ENCODE results near the gene FAM210B. TPM values are rescaled to one million over a fixed set of nuclear protein-coding genes. Genes with fewer than 3 reads are reported as not detected.
A peak's percentile ranks its signal among the peaks of the same experiment; 100 is the strongest.

The FAM210B gene
- total RNA-seq, 1 donor from 2014 or later = 36.4 TPM

GRCh38 chr20:56369179-56369578 lies 10.4 kb downstream of the FAM210B start:
- DNase-seq = no peak
- intact Hi-C loops (cut with DNase I) = no loop called here

GRCh38 chr20:56371977-56372376 lies 13.2 kb downstream of the FAM210B start:
- peaks cover 29% of the 10 kb centered on the region for H3K36me3 ChIP-seq

More at GRCh38 chr20:56369179-56369578, 10.4 kb downstream of the FAM210B start:
- Histone ChIP-seq H3K9me3 (no peaks in the 10 kb centered on the region), H3K36me3 (peaks cover 54% of the 10 kb centered on the region), H3K4me1 (no peaks in the 10 kb centered on the region), H3K27ac (no peak overlapping the region), H3K27me3 (ENCODE audit: low read depth) (no peaks in the 10 kb centered on the region), H3K4me3 (no peak overlapping the region)
- no peak for ATAC-seq
- TF ChIP-seq CTCF (IDR thresholded peaks at IDR 0.05) = no peak

GRCh38 chr20:56372850-56373249 lies 14.1 kb downstream of the FAM210B start:
- no peak overlapping the region for H3K27ac ChIP-seq
- no peak overlapping the region for H3K4me3 ChIP-seq
- ATAC-seq (no peak), DNase-seq (no peak)
- peaks cover 20% of the 10 kb centered on the region for H3K36me3 ChIP-seq
- intact Hi-C loops (cut with DNase I) = no loop called here
- no peak for TF ChIP-seq CTCF (IDR thresholded peaks at IDR 0.05)
- no peaks in the 10 kb centered on the region for H3K4me1 ChIP-seq
- H3K9me3 ChIP-seq = no peaks in the 10 kb centered on the region
- no peaks in the 10 kb centered on the region for H3K27me3 ChIP-seq (ENCODE audit: low read depth)

More at GRCh38 chr20:56371977-56372376, 13.2 kb downstream of the FAM210B start:
- no peaks in the 10 kb centered on the region for H3K4me1 ChIP-seq
- H3K4me3 ChIP-seq = no peak overlapping the region
- intact Hi-C loops (cut with DNase I) = no loop called here
- ATAC-seq (no peak), DNase-seq (no peak)
- H3K27ac ChIP-seq = no peak overlapping the region
- TF ChIP-seq CTCF (IDR thresholded peaks at IDR 0.05) = no peak
- no peaks in the 10 kb centered on the region for H3K9me3 ChIP-seq
- H3K27me3 ChIP-seq (ENCODE audit: low read depth) = no peaks in the 10 kb centered on the region

GRCh38 chr20:56373942-56374341 lies 15.2 kb downstream of the FAM210B start:
- H3K9me3 ChIP-seq = no peaks in the 10 kb centered on the region
- no peak overlapping the region for H3K27ac ChIP-seq
- peaks cover 10% of the 10 kb centered on the region for H3K36me3 ChIP-seq
- no peak for TF ChIP-seq CTCF (IDR thresholded peaks at IDR 0.05)
- ATAC-seq = peak; percentile 39 to 79
- H3K4me3 ChIP-seq = no peak overlapping the region
- no peaks in the 10 kb centered on the region for H3K27me3 ChIP-seq (ENCODE audit: low read depth)
- intact Hi-C loops (cut with DNase I) = no loop called here
- DNase-seq = no peak
- no peaks in the 10 kb centered on the region for H3K4me1 ChIP-seq

- intact Hi-C loops (cut with DNase I) = no loop called here
- Histone ChIP-seq H3K27me3 (ENCODE audit: low read depth) (no peaks in the 10 kb centered on the region), H3K36me3 (no peaks in the 10 kb centered on the region), H3K4me3 (no peak overlapping the region), H3K9me3 (no peaks in the 10 kb centered on the region), H3K27ac (no peak overlapping the region), H3K4me1 (no peaks in the 10 kb centered on the region)
- ATAC-seq = no peak
- no peak for DNase-seq
- TF ChIP-seq CTCF (IDR thresholded peaks at IDR 0.05) = no peak
Observed at GRCh38 chr20:56376331-56376730, 17.6 kb downstream of the FAM210B start.

GRCh38 chr20:56378386-56378785 lies 19.6 kb downstream of the FAM210B start:
- Histone ChIP-seq H3K27ac (no peak overlapping the region), H3K4me3 (no peak overlapping the region), H3K4me1 (no peaks in the 10 kb centered on the region), H3K36me3 (no peaks in the 10 kb centered on the region), H3K9me3 (no peaks in the 10 kb centered on the region), H3K27me3 (ENCODE audit: low read depth) (no peaks in the 10 kb centered on the region)
- DNase-seq (no peak), ATAC-seq (no peak)
- intact Hi-C loops (cut with DNase I) = no loop called here
- no peak for TF ChIP-seq CTCF (IDR thresholded peaks at IDR 0.05)
